ENCODE measurements around the gene DENND6A.

DNA sequence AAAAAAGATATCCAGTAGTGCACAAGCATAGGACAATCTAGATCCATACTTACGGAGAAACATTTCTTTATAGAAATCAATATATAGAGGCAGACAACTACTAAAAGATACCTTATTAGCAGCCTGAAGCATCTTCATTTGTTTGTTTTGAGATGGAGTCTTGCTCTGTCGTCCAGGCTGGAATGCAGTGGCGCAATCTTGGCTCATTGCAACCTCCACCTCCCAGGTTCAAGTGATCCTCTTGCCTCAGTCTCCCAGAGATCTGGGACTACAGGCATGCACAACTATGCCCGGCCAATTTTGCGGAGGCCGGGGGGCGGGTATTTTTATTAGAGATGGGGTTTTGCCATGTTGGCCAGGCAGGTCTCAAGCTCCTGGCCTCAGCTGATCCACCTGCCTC lies 45.0 kb upstream of the DENND6A start:
- TF ChIP-seq POLR2A (IDR thresholded peaks at IDR 0.05): no peak
- TF ChIP-seq, protein P1, sequence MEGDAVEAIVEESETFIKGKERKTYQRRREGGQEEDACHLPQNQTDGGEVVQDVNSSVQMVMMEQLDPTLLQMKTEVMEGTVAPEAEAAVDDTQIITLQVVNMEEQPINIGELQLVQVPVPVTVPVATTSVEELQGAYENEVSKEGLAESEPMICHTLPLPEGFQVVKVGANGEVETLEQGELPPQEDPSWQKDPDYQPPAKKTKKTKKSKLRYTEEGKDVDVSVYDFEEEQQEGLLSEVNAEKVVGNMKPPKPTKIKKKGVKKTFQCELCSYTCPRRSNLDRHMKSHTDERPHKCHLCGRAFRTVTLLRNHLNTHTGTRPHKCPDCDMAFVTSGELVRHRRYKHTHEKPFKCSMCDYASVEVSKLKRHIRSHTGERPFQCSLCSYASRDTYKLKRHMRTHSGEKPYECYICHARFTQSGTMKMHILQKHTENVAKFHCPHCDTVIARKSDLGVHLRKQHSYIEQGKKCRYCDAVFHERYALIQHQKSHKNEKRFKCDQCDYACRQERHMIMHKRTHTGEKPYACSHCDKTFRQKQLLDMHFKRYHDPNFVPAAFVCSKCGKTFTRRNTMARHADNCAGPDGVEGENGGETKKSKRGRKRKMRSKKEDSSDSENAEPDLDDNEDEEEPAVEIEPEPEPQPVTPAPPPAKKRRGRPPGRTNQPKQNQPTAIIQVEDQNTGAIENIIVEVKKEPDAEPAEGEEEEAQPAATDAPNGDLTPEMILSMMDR (IDR thresholded peaks at IDR 0.05): no peak

All from Peyer's patch (tissue), 4 donors.